Activated T-cell treated with anti-CD3 and anti-CD28 coated beads for 4 hours (primary cell): Measurements from ENCODE around the gene KCNK10.

Source experiments
- DNase-seq: peaks from one replicate; pipeline ENCODE4 v3.0.0-alpha.2; 2020

The KCNK10 gene, protein sequence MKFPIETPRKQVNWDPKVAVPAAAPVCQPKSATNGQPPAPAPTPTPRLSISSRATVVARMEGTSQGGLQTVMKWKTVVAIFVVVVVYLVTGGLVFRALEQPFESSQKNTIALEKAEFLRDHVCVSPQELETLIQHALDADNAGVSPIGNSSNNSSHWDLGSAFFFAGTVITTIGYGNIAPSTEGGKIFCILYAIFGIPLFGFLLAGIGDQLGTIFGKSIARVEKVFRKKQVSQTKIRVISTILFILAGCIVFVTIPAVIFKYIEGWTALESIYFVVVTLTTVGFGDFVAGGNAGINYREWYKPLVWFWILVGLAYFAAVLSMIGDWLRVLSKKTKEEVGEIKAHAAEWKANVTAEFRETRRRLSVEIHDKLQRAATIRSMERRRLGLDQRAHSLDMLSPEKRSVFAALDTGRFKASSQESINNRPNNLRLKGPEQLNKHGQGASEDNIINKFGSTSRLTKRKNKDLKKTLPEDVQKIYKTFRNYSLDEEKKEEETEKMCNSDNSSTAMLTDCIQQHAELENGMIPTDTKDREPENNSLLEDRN

DNA sequence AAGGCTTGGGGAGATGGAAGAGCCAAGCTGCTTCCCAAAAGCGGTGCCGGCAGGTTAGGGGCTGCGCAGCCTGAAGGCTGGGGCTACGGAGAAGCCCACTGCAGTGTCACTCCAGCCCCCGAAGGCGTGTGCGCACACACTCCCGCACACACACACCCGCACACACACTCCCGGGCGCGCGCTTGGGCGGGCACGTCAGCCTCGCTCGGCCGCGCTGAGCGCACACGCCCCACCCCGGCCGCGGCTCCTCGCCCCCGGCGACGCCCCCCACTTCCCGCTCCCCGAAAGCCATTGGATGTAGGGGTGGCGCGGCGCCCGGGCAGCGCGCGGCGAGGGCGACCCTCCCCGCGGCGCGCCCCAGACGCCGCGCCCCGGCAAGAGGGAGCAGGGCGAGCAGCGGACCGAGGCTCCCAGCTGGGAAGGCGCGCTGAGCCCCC is at the start of gene KCNK10:
TSS of gene KCNK10 (minus strand) at position 184 of the 437 bp plus-strand sequence. CDS start 471 bp downstream, outside the sequence.
- DNase-seq = no peak

DNA sequence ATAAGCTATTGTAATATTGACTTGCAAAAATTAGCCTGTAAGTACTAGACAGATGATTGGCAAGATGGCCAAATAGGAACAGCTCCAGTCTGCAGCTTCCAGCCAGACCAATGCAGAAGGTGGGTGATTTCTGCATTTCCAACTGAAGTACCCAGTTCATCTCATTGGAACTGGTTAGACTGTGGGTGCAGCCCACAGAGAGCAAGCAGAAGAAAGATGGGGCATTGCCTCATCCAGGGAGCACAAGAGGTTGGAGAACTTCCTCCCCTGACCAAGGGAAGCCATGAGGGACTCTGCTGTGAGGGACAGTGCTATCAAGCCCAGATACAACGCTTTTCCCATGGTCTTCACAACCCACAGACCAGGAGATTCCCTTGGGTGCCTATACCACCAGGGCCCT is 46.4 kb upstream of the KCNK10 start:
- no peak for DNase-seq

DNA sequence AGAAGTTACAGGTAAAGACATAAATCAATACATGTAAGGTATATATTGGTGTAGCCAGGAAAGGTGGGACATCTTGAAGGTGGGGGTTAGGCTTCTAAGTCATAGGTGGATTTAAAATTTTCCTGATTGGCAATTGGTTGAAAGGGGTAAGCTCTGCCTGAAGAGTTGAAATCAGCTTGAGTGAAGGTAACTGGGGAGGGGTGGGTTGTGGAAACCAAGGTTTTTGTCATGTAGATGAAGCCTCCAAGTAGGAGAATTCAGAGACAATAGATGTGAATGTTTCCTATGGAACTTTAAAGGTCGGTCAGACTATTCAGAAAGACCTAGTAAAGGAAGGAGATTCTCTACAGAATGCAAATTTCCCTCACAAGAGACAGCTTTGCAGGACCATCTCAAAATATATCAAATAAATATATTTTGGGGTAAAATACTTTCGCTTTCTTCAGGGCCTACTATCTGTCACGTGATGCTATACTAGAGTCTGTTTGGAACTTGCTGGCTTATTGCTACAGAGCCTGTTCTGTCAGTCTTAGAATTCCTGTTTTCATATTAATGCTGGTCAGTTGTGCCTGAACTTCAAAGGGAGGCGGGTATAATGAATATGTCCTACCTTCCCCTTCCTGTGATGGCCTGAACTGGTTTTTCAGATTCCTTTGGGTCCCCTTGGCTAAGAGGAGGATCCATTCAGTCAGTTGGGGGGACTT is 41.8 kb upstream of the KCNK10 start:
- DNase-seq = no peak

DNA sequence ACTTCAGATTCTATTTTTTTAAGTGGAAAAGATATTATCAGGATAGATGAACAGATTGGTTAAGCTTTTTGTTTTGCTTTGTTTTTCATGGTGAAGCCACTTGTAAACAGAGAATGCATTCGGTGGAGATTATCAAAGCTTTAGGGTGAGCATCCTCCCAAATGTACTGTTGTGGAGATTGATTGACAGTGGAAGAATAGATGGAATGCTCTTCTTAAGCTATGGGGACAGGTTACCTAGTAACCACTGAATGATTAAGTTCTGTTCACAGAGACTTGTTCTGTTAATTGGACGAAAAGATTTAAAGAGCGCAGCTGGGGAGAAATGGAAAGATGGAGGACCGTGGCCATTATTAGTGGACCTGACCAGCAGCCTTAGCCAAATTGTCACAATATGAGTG is 40.6 kb upstream of the KCNK10 start:
- no peak for DNase-seq

DNA sequence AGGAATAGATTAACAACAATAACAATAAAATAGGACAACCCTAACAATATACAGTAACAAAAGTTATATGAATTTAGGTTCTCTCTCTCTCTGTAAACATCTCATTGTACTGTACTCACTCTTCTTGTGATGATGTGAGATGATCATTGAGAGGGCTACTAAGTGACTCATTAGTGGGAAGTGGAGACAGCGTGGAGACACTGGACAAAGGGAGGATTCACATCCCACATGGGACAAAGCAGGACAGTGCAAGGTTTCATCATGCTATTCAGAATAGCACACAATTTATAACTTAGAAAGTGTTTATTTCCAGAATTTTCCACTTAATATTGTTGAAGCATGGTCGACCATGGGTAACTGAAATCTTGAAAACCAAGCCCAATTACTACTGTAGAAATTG is 36.4 kb upstream of the KCNK10 start:
- no peak for DNase-seq

DNA sequence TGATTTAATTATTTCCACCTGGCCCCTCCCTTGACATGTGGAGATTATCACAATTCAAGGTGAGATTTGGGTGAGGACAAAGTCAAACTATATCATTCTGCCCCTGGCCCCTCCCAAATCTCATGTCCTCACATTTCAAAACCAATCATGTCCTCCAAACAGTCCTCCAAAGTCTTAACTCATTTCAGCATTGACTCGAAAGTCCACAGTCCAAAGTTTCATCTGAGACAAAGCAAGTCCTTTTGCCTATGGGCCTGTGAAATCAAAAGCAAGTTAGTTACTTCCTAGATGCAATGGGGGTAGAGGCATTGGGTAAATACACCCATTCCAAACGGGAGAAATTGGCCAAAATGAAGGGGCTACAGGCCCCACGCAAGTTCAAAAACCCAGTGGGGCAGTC is 31.3 kb upstream of the KCNK10 start:
- DNase-seq = no peak

DNA sequence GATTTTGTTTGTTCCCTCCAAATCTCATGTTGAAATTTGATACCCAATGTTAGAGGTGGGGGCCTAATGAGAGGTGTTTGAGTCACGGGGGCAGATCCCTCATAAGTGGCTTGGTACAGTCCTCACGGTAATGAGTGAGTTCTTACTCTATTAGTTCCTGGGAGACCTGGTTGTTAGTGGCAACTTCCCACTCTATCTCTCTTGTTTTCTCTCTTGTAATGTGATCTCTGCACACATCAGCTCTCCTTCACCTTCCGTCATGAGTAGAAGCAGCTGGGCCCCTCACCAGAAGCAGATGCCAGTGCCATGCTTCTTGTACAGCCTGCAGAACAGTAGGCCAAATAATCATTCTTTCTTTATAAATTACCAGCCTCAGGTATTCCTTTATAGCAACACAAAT is 29.6 kb upstream of the KCNK10 start:
- DNase-seq = no peak

DNA sequence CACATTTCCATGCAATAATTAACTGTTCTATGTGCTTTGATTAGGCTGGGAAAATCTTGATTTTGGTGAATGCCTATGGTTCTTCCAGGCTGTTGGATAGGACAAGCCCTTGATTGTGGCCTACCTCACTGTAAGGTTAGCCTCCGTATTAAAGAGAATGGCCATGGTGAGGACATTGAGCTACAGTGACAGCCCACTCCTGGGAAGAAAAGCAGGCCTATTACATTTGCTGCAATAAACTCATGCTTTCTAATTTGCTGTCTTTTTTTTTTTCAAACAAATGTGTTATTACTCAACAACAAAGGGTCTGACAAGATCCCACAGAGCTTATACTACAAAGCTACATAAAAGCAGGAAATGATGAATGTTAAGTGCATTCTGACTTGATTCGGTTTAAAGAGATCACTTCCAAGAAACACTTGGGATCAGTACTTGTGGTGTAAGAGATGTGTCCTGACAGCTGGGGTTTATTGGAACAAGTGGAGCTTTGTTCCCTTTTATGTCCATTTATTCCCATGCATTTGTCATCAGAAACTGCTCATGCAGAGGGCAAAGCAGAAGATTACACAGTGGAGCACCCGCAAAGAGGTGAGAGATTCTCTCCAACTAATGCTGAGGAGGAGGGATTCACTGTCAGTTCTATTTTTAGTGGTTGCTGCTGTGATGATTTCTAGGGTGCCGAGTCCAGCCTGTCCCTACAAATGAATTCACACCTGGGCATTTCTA is 29.1 kb upstream of the KCNK10 start:
- no peak for DNase-seq

DNA sequence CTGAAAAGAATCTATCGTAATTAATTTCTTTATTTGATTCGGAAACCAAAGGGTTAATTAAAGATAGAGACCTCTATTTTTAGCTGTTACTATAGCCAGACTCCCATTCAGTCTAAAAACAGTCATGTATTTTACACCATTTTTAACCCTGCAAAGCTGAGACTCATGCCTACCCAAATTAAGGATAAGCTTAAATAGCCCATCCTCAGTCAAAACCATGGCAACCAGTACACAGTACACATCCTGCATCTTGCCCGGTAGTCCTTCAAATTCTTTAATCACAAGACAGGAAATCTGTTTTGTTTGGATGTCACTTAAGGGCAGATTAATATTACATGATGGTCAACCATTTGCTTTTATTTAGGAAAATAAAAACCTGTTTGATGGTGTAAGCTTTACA is 25.5 kb upstream of the KCNK10 start:
- no peak for DNase-seq

DNA sequence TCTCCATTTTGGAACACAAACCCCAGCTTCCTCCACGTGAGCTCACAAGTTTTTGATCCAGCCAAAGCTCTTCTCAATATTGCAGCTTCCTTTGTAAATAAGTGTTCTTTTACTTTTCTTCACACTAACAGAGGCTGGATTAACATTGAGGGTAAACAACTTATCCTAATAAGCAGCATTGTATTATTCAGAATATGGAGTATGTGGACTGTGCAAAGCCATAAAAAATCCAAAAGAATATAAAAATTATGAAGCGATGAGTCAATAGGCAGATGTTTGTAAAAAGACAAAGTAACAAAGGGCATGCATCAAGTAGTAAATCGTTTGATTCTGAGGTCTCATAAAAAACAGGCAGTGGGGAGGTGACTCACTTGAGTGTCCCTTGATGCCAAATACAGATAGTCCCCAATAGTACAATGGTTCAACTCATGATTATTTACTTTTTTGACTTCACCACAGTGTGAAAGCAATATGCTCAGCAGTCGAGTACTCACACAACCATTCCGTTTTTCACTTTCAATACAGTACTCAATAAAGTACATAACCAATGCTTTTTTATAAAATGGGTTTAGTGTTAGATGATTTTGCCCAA is 23.1 kb upstream of the KCNK10 start:
- DNase-seq = no peak

DNA sequence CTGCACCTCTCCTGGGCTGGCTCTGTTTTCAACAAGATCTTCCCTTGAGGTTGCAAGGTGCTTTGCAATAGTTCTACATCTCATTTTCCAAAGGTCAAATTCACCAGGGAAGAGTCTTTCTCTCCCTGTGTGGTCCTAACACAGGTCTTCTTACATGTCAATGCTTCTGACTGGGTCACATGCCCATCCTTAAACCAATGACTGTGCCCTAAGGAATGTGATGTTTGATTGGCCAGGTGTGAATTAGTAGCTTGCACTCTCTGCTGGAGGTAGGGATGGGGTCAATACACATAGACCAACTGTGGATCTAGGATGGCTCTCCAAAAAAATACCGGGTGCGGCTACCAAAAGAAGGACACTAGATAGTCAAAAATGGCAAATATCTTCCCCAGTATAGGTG is 19.9 kb upstream of the KCNK10 start:
- no peak for DNase-seq

DNA sequence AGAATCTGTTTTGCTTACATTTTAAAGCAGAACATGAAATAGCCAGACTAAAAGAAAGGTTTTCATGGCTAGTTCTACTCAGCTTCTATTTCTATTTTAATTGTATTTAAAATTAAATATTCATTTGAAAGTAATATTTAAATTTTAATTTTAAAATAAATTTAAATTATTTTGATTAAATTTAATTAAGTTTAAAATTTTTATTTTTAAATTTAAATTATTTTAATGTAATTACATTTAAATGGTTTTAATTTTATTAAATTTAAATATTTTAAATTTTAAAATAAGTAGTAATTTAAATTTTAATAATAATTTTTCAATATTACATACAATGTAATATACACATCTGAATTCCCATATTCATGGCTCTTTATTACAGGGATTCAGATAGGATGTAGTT is 17.3 kb upstream of the KCNK10 start:
- DNase-seq = no peak

DNA sequence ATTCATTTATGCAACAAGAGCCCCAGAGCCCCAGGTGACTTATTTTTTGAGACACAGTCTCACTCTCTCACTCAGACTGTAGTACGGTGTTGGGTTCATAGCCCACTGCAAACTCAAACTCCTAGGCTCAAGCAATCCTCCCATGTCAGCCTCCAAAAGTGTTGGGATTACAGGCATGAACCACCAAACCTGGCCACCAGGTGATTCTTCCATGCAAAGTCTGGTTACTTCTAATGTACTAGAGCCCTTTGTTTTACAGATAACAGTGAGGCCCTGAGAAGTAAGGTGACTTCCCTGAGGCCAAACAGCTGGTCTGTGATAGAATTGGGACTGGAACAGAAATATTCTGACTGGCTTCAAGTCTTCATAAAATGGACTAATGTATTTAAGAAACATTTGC is 10.0 kb upstream of the KCNK10 start:
- DNase-seq = no peak

DNA sequence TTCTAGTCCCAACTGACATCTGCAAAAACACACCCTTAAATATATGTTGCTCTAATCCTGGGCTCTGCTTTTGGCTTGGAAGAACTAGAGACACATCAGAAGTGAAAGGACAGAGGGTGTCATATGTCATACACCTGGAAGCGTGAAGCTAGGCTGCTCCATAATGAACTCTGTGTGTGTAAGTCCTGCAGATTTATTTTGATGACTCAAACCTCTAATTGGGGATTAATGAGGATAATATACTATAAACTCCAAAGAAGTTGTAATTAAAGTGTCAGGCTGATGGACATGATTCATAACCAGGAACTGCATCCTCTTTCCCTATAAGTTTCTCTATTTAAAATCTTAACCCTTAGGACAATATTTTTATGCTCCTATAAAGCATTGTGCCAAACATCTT is 4.4 kb upstream of the KCNK10 start:
- DNase-seq = no peak

DNA sequence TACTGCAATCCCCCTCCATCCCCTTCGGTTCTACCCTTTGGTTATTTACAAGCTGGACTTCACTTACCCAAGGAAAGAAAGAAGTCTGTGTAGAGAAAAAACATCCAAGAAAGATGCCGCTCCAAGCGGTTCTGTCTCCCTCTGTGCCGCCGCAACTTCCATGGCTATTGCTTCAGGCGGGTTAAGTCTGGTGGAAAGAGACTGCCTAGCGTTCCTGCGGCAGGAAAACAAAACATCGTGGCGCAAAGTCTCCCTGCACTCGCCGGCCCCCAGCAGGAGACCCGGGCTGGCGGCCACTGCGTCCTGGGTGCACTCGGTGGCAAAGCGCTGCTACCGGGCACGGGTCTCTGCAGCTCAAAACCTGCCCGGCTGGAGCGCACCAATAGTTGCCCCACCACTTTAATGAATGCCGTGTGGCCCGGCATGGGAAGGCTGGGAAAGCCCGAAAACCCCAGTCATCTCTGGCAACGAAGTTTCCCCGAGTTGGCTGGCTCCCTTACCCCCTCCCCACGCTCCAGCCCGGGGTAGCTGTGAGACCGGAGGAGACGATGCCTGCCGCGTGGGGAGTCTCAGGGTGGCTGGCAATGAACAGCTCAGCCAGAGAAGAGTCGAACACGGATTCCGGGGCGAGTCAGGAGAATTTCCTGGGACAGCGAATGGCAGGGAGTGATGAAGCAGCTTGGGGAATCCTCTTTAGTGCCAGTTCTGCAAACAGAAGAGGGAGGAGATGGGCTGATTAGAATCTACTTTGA is 3.5 kb upstream of the KCNK10 start:
- no peak for DNase-seq

DNA sequence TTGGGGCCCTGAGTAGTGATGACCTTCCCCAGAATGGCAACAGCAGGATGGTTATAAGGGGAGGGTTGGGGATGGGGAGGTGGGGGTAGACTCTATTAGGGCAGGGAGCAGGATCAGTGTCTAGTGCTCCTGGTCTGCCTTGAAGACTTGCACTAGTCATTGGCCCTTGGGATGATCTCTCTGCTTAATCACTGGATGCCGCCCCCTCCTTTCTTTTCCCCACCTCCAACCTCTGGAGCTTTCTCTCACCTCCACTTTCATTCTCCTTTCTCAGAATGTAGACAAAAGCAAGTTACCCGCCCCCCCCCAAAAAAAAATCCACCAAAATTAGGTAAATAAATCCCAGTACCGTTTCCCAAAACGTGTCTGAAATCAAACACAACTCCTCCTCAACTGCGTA is 2.8 kb upstream of the KCNK10 start:
- DNase-seq = no peak

DNA sequence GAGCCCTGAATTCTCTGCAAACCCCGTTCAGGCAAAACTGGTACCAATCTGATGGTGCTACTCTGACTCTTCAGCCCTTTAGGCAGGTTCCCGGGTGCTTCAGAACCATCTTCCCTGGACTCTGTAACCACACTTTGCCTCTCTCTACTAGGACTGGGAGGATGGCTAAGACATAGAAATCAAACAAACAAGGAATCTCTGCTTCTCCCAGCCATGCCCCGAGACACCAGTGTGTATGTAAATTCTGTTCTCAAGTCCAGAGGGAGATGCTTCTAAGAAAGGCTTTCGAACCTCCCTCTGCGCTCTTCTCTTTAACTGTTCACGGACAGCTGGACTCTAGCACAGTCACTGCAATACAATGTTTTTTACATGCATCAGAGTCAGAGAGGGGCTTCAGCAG is 1.9 kb upstream of the KCNK10 start:
- DNase-seq = no peak

DNA sequence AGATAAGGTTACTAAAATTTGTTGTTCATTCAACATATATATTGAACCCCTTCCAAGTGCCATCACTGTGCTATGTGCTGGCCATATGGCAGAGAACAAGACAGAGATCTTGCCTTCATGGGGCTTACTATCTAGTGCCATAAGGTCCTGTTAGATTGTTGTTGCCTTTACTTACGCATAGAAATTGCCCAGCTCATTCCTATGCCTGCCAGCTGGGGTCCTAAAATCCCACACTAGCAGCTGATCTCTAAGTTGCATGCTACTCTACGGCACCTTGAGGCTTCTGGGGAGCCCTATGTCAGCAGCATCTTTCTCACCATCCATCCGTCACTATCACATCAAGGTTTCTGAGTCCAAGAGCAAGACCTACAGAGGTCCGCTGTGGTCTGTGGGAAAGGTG is 1.4 kb upstream of the KCNK10 start:
- DNase-seq = no peak

DNA sequence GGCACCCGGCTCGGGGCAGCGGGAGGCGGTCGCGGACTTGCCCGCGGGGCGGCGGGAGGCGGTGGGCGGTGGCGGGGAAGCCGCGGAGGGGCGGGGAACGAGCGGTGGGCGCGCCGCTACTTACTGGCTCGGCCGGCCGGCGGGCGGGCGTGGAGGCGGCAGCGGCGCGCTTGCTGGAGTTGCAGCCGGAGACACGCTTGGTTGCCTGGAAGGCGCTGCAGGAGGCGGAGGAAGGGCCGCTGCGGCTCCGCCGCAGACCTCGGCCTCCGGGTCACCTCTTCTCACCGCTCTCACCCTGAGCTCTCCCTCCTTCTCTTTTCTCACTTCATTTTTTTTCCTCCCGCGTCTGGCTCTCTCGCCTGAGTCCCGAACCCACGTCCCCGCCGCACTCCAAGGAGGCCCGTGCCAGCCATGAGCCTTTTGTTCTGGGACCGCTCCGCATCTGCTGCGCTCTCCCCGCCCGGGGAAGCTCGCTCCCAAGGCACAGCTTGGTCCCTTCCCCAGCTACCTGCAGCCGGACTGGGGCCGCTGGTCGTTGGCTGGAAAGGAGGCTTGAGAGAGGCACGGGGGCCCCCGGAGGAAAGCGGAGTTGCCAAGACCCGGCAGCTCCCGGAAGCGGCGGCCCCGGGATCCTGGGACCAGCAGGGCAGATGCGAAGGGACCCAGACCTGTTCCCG is 592 bp upstream of the KCNK10 start:
- no peak for DNase-seq

DNA sequence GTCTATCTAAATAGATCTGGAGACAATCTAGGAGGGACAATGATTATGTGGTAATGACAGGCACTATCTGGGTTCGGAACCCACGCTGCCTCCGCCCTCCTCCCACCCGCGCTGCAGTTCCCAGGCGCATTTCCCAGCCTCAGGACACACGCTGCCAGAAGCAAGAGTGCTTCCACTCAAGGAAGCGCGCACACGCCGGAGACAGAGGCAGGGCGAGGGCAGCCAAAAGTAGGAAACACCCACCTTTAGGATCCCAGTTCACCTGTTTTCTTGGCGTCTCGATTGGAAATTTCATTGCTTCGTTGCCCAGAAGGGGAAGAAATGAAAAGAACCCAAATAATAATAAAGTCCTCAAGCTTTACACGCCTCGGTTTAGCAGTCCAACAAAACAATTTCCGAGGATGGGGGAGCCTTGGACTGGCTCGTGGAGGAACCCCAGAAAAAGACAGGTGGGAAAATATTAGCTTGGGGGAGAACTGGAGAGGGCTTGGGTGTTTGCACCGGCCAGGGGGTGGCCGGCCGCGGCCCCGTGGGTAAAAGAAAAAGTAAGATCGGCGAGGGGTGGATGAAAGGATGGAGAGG is 474 bp downstream of the KCNK10 start:
- DNase-seq = no peak
